ENCODE results near the gene BCL11B. TPM values are rescaled to one million over a fixed set of nuclear protein-coding genes. Genes with fewer than 3 reads are reported as not detected.
A peak's percentile ranks its signal among the peaks of the same experiment; 100 is the strongest.

BCL11B gene
- total and polyA plus RNA-seq, 4 donors: 0.20 to 2.3 (median 0.66) TPM

DNA sequence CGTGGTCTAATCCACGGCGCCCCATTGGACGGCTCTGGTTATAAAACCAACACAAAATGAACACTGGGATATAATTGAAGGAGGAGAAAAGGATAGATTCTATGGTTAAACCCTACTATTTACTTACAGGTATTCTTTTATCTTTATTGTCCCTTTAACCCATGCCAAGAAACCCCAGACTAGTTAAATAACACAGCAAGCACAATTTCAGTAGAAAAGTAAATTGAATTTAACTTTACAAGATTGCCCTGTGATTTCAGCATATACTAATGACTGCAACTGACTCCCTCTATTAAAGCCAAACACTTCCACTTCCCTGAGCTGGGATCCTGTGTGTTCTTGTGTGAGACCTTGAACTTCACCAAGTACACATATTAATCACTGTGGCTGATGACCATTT, 45.3 kb downstream of the BCL11B start:
- no peak for ATAC-seq (ENCODE audit: insufficient read depth, low FRiP score)

DNA sequence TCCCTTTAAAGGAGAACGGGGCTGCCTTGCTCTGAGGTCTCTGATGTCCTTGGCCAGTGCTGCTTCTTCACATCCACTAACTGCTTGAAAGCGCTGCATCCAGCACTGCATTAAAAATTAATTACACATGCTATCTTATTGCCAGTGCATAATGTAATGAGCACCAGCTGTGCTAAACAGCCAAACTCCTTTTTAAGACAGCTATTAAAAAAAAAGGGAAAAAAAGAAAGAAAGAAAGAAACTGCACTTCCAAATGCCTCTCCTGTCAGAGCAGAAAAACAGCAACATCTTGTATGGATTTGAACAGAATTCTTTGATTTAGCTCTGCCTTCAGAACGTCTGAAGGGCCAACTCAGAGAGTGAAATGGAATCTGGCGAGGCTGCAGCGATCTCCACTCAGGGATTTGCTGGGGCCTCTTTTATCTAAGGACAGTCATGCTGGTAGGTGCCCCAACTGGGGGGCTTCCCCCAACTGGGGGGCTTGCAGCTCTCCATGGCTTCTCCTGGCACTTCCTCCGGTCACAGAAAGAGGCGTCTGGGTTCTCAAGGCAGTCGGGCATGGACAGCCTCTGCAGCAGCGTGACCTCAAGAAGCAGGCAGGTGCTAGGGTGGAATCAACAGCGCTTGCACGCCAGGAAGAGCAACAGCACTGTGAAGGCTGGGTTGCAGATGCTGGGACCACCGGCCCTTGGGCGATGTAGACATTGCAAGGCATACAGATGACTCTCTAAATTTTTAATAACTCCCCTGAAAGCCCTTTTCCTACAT, 46.4 kb downstream of the BCL11B start:
- Histone ChIP-seq H3K4me3 (no peak overlapping the region), H3K4me1 (ENCODE audit: control insufficient read depth in 5 of 5, insufficient read depth in 5 of 5, low read length in 5 of 5) (peaks cover 0 to 47% (median 20%) of the 10 kb centered on the region in 5 donors), H3K36me3 (ENCODE audit: control insufficient read depth in 4 of 4, insufficient read depth in 4 of 4, low read length in 4 of 4) (no peaks in the 10 kb centered on the region), H3K9ac (ENCODE audit: insufficient read depth in 1 of 2, low read length in 2 of 2) (no peak overlapping the region), H3K27ac (ENCODE audit: low read depth in 1 of 2, low read length in 1 of 2) (no peak overlapping the region), H3K27me3 (ENCODE audit: control insufficient read depth in 3 of 3, insufficient read depth in 3 of 3, low read length in 2 of 3) (no peaks in the 10 kb centered on the region), H3K9me3 (ENCODE audit: control insufficient read depth in 4 of 4, insufficient read depth in 3 of 4, low read length in 3 of 4) (peaks cover 0 to 2% (median 0%) of the 10 kb centered on the region in 4 donors)
- TF ChIP-seq, protein P1, sequence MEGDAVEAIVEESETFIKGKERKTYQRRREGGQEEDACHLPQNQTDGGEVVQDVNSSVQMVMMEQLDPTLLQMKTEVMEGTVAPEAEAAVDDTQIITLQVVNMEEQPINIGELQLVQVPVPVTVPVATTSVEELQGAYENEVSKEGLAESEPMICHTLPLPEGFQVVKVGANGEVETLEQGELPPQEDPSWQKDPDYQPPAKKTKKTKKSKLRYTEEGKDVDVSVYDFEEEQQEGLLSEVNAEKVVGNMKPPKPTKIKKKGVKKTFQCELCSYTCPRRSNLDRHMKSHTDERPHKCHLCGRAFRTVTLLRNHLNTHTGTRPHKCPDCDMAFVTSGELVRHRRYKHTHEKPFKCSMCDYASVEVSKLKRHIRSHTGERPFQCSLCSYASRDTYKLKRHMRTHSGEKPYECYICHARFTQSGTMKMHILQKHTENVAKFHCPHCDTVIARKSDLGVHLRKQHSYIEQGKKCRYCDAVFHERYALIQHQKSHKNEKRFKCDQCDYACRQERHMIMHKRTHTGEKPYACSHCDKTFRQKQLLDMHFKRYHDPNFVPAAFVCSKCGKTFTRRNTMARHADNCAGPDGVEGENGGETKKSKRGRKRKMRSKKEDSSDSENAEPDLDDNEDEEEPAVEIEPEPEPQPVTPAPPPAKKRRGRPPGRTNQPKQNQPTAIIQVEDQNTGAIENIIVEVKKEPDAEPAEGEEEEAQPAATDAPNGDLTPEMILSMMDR (IDR thresholded peaks at IDR 0.05; ENCODE audit: control extremely low read depth, extremely low read depth): no peak
- ATAC-seq (ENCODE audit: insufficient read depth, low FRiP score) (no peak), DNase-seq (peak; percentile 47 to 92 (median 84))
- WGBS, 2 donors: 64 to 84% methylated on average over 13 of the region's 13 CpGs

More for the DNA sequence above, 45.3 kb downstream of the BCL11B start:
- H3K27ac ChIP-seq (ENCODE audit: low read depth in 1 of 2, low read length in 1 of 2): no peak overlapping the region
- DNase-seq: no peak
- no peaks in the 10 kb centered on the region for H3K36me3 ChIP-seq (ENCODE audit: control insufficient read depth in 4 of 4, insufficient read depth in 4 of 4, low read length in 4 of 4)
- H3K4me1 ChIP-seq (ENCODE audit: control insufficient read depth in 5 of 5, insufficient read depth in 5 of 5, low read length in 5 of 5): peaks cover 0 to 54% (median 20%) of the 10 kb centered on the region in 5 donors
- H3K27me3 ChIP-seq (ENCODE audit: control insufficient read depth in 3 of 3, insufficient read depth in 3 of 3, low read length in 2 of 3): no peaks in the 10 kb centered on the region
- H3K9me3 ChIP-seq (ENCODE audit: control insufficient read depth in 4 of 4, insufficient read depth in 3 of 4, low read length in 3 of 4): peaks cover 0 to 2% (median 0%) of the 10 kb centered on the region in 4 donors
- peak overlapping the region in 1 of 2 donors; percentile 36 for H3K9ac ChIP-seq (ENCODE audit: insufficient read depth in 1 of 2, low read length in 2 of 2)
- TF ChIP-seq, protein P1 (IDR thresholded peaks at IDR 0.05; ENCODE audit: control extremely low read depth, extremely low read depth): no peak
- WGBS, 2 donors: 93 to 94% methylated on average over 4 of the region's 4 CpGs
- H3K4me3 ChIP-seq: no peak overlapping the region

DNA sequence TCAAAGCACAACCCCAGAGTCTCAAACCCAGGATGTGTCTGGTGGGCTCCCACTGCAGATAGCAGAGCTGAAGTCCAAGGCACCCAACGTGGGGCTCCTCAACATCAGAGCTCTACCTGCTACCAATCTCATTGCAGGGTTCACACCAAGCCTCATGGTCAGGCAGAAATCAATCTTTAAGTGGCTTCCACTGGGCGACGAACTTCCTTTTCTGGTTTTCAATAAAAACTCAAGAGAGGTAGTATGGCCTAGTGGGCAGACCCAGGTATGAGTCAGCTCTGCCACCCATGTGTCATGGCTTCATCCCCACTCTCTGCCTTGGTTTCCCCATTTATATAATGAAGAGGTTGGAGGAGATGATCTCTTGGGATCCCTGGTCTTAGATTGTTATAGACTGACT, 47.0 kb downstream of the BCL11B start:
- DNase-seq: no peak
- H3K4me1 ChIP-seq (ENCODE audit: control insufficient read depth in 5 of 5, insufficient read depth in 5 of 5, low read length in 5 of 5): peaks cover 0 to 40% (median 20%) of the 10 kb centered on the region in 5 donors
- no peaks in the 10 kb centered on the region for H3K36me3 ChIP-seq (ENCODE audit: control insufficient read depth in 4 of 4, insufficient read depth in 4 of 4, low read length in 4 of 4)
- no peak overlapping the region for H3K4me3 ChIP-seq
- TF ChIP-seq, protein P1 (IDR thresholded peaks at IDR 0.05; ENCODE audit: control extremely low read depth, extremely low read depth): no peak
- no peaks in the 10 kb centered on the region for H3K27me3 ChIP-seq (ENCODE audit: control insufficient read depth in 3 of 3, insufficient read depth in 3 of 3, low read length in 2 of 3)
- WGBS, 2 donors: 77 to 82% methylated on average over 3 of the region's 3 CpGs
- no peak overlapping the region for H3K27ac ChIP-seq (ENCODE audit: low read depth in 1 of 2, low read length in 1 of 2)
- no peak overlapping the region for H3K9ac ChIP-seq (ENCODE audit: insufficient read depth in 1 of 2, low read length in 2 of 2)
- no peak for ATAC-seq (ENCODE audit: insufficient read depth, low FRiP score)
- peaks cover 0 to 2% (median 0%) of the 10 kb centered on the region in 4 donors for H3K9me3 ChIP-seq (ENCODE audit: control insufficient read depth in 4 of 4, insufficient read depth in 3 of 4, low read length in 3 of 4)

Data from lung (tissue), 12 donors.